A549 (cell line): ENCODE results near the gene PLXNB2. TPM values are rescaled to one million over a fixed set of nuclear protein-coding genes. Genes with fewer than 3 reads are reported as not detected.

Source experiments
- ATAC-seq, 2 experiments: fragments of 200-7000 bp in 1 of 2; fragments of >200 bp in 1 of 2; cut with Nextera tagmentation in 1 of 2; cut with Tn5 transposase in 1 of 2; 3 replicates each; pipeline versions ENCODE4 v1.8.0 to v1.9.1; 2018 to 2020; ENCODE audit warnings: mild to moderate bottlenecking in 1 of 2, moderate library complexity in 1 of 2
- CTCF ChIA-PET: fragments of 300-600 bp; sonication (Branson Sonifier 250); formaldehyde crosslinking; extraction: SDS; loops from one replicate; lab custom pipeline; 2021; ENCODE audit warnings: antibody characterized with exemption, inconsistent platforms; lab: Yijun Ruan, JAX
- POLR2A ChIA-PET: fragments of 350-600 bp; formaldehyde crosslinking; extraction: SDS; loops from one replicate; lab custom pipeline; 2021; ENCODE audit warnings: antibody characterized with exemption, inconsistent platforms; lab: Yijun Ruan, JAX
- DNase-seq, 2 experiments: peaks; one replicate each; pipeline versions ENCODE4 v3.0.0 to v3.0.0-alpha.2; 2011 to 2016; ENCODE audit warnings: low read depth in 1 of 2, low spot score in 1 of 2
- FAIRE-seq: peaks from 2 replicates; lab custom pipeline; 2011; peaks lifted over from hg19 to GRCh38; lab: Jason Lieb, UNC
- H3K27ac ChIP-seq, 2 experiments: fragments of >200 bp; sonication (Bioruptor Twin); formaldehyde crosslinking; 3 replicates each; pipeline ENCODE4 v1.5.1; 2016 to 2017
- H3K4me1 ChIP-seq: fragments of >200 bp; sonication (Bioruptor Twin); formaldehyde crosslinking; 3 replicates; pipeline ENCODE4 v1.6.1; 2016
- H3K4me2 ChIP-seq: fragments of >200 bp; sonication (Bioruptor Twin); formaldehyde crosslinking; 3 replicates; pipeline ENCODE4 v1.6.1; 2016
- H3K4me3 ChIP-seq: fragments of >200 bp; sonication (Bioruptor Twin); formaldehyde crosslinking; 3 replicates; pipeline ENCODE4 v1.5.1; 2016
- H3K9me3 ChIP-seq: fragments of >200 bp; sonication (Bioruptor Twin); formaldehyde crosslinking; 3 replicates; pipeline ENCODE4 v1.6.1; 2016
- BCL3 ChIP-seq: fragments of >200 bp; sonication (Bioruptor Twin); formaldehyde crosslinking; IDR thresholded peaks from 3 replicates; pipeline ENCODE4 v1.6.1; 2016
- BHLHE40 ChIP-seq: IDR thresholded peaks from 2 replicates; pipeline ENCODE4 v1.6.1; 2012; ENCODE audit warnings: low read depth, low read length, inconsistent platforms
- CBX2 ChIP-seq: fragments of 200-600 bp; sonication (generic); IDR thresholded peaks from 2 replicates; pipeline ENCODE4 v1.6.1; 2016; ENCODE audit warnings: low read depth, mild to moderate bottlenecking, borderline replicate concordance
- CBX8 ChIP-seq: fragments of 200-600 bp; sonication (generic); IDR thresholded peaks from 2 replicates; pipeline ENCODE4 v1.6.1; 2016
- CEBPB ChIP-seq, 2 experiments: fragments of >200 bp in 1 of 2; sonication (Bioruptor Twin) in 1 of 2; formaldehyde crosslinking in 1 of 2; IDR thresholded peaks; 2 replicates each; pipeline ENCODE4 v1.6.1; 2012 to 2016
- CHD4 ChIP-seq: fragments of 200-600 bp; sonication (generic); IDR thresholded peaks from 2 replicates; pipeline ENCODE4 v1.6.1; 2016; ENCODE audit warnings: antibody characterized with exemption, mild to moderate bottlenecking, borderline replicate concordance
- CTCF ChIP-seq: fragments of >200 bp; sonication (Bioruptor Twin); formaldehyde crosslinking; IDR thresholded peaks from 3 replicates; pipeline ENCODE4 v1.5.1; 2016
- ELK1 ChIP-seq: fragments of 150-350 bp; IDR thresholded peaks from 2 replicates; pipeline ENCODE4 v1.6.1; 2014; ENCODE audit warnings: low read depth, mild to moderate bottlenecking, low read length
- FOXS1 ChIP-seq: fragments of 250-450 bp; sonication (Bioruptor Pico); IDR thresholded peaks from 2 replicates; pipeline ENCODE4 v1.5.0; 2020; ENCODE audit warnings: mild to moderate bottlenecking, moderate library complexity
- HES2 ChIP-seq: fragments of >200 bp; sonication (Bioruptor Twin); formaldehyde crosslinking; IDR thresholded peaks from 2 replicates; pipeline ENCODE4 v1.6.1; 2016
- HMGXB4 ChIP-seq: fragments of 250-450 bp; sonication (Bioruptor Pico); IDR thresholded peaks from 2 replicates; pipeline ENCODE4 v1.5.0; 2021; ENCODE audit warnings: mild to moderate bottlenecking, moderate library complexity, borderline replicate concordance
- HOXB13 ChIP-seq: fragments of 250-450 bp; sonication (Bioruptor Pico); IDR thresholded peaks from 2 replicates; pipeline ENCODE4 v1.5.0; 2020; ENCODE audit warnings: low read depth, mild to moderate bottlenecking, moderate library complexity
- MYC ChIP-seq: IDR thresholded peaks from 2 replicates; pipeline ENCODE4 v1.6.1; 2012; ENCODE audit warnings: mild to moderate bottlenecking, inconsistent platforms, low read length, improper control_type of control experiment, borderline replicate concordance
- NPAS2 ChIP-seq: fragments of 250-450 bp; sonication (Bioruptor Pico); IDR thresholded peaks from 2 replicates; pipeline ENCODE4 v1.8.0; 2022; ENCODE audit warnings: mild to moderate bottlenecking, moderate library complexity, borderline replicate concordance
- RCOR1 ChIP-seq: fragments of 150-350 bp; IDR thresholded peaks from 2 replicates; pipeline ENCODE4 v1.6.1; 2014; ENCODE audit warnings: antibody characterized with exemption, low read length, low read depth
- RFX5 ChIP-seq: fragments of 450-650 bp; IDR thresholded peaks from 2 replicates; pipeline ENCODE4 v1.7.1; 2014; ENCODE audit warnings: antibody characterized with exemption, mild to moderate bottlenecking, moderate library complexity
- TP53 ChIP-seq: fragments of 250-450 bp; sonication (Bioruptor Pico); IDR thresholded peaks from 2 replicates; pipeline ENCODE4 v1.5.0; 2021; ENCODE audit warnings: mild to moderate bottlenecking, moderate library complexity
- USF2 ChIP-seq: fragments of 450-650 bp; IDR thresholded peaks from 2 replicates; pipeline ENCODE4 v1.6.1; 2014; ENCODE audit warnings: antibody characterized with exemption
- ZFP36 ChIP-seq: fragments of 450-650 bp; IDR thresholded peaks from 2 replicates; pipeline ENCODE4 v1.6.1; 2014; ENCODE audit warnings: borderline replicate concordance; ENCODE audit not compliant: partially characterized antibody
- WGBS: methylation state at CpG from one replicate; pipeline ENCODE4 v1.1.6; 2017; ENCODE audit errors: missing lambda C conversion rate; 5-methylcytosine and 5-hydroxymethylcytosine counted together
- polyA plus RNA-seq, 4 experiments: library from polyadenylated mRNA; depleted of rRNA in 3 of 4; stranded (reverse); fragments of >200 nt; fragmentation: RNase III in 1 of 4; extraction: RNeasy Plus Mini Kit Qiagen cat#74134 plus additional on column Dnase treatment in 1 of 4; gene quantifications; 2 replicates in 3 of 4; 3 replicates in 1 of 4; pipeline ENCODE4 v1.2.3, GENCODE V29; 2011 to 2017

The PLXNB2 gene
- polyA plus RNA-seq, 2 of the 4 experiments (the other 2 are of a cell fraction): 24.6 to 64.4 TPM

- DNase-seq (no peak), ATAC-seq (no peak), FAIRE-seq (no peak)
- no peak for TF ChIP-seq ZFP36
- TF ChIP-seq ELK1: no peak
- TF ChIP-seq CHD4: no peak
- TF ChIP-seq RCOR1: no peak
- no peak for TF ChIP-seq USF2
- no peak for TF ChIP-seq HOXB13 (CRISPR knock-in tag)
- TF ChIP-seq TP53: no peak
- no peak for TF ChIP-seq CBX8
- TF ChIP-seq CTCF: no peak
- no peak for TF ChIP-seq HES2
- TF ChIP-seq CBX2: no peak
- ChIA-PET CTCF (interaction anchor here (1.0 to 2.7 kb wide), 3 partner anchors 9 to 80 kb away, joined by 3 to 10 read pairs (median 4); no protein-coding TSS in a partner anchor), POLR2A (no interaction called here)
- Histone ChIP-seq H3K4me2 (no peak overlapping the region), H3K27ac (no peak overlapping the region), H3K9me3 (no peaks in the 10 kb centered on the region), H3K4me3 (no peak overlapping the region), H3K4me1 (no peaks in the 10 kb centered on the region)
- WGBS: 92% methylated on average over 5 of the region's 9 CpGs
Measured at GRCh38 chr22:50228366-50228765, 79.1 kb downstream of the PLXNB2 start.

GRCh38 chr22:50227579-50228215 is 79.7 kb downstream of the PLXNB2 start:
- POLR2A ChIA-PET: no interaction called here
- Histone ChIP-seq H3K4me2 (no peak overlapping the region), H3K4me1 (no peaks in the 10 kb centered on the region), H3K4me3 (no peak overlapping the region), H3K27ac (no peak overlapping the region), H3K9me3 (no peaks in the 10 kb centered on the region)
- FAIRE-seq (no peak), ATAC-seq (no peak), DNase-seq (no peak)
- WGBS: 89% methylated on average over 15 of the region's 25 CpGs
- CTCF ChIA-PET: interaction anchor here (1.0 to 2.7 kb wide), 3 partner anchors 10 to 79 kb away, joined by 3 to 10 read pairs (median 4); no protein-coding TSS in a partner anchor
- no peak for TF ChIP-seq BCL3
- no peak for TF ChIP-seq ELK1
- no peak for TF ChIP-seq HMGXB4
- TF ChIP-seq CEBPB (IDR thresholded peaks at IDR 0.05): no peak
- TF ChIP-seq FOXS1: no peak
- TF ChIP-seq BHLHE40: no peak
- TF ChIP-seq MYC: no peak
- no peak for TF ChIP-seq RFX5
- no peak for TF ChIP-seq CBX2
- no peak for TF ChIP-seq NPAS2
